Body of pancreas (tissue), 4 donors: ENCODE measurements around the gene RANBP1. TPM values are rescaled to one million over a fixed set of nuclear protein-coding genes. Genes with fewer than 3 reads are reported as not detected.

Experiments used
- ATAC-seq: fragments of 150-250 bp; one replicate; pipeline ENCODE4 v1.9.1; 2016
- DNase-seq, 4 donors: peaks; one replicate each; pipeline ENCODE4 v3.0.0-alpha.2; 2019
- H3K27ac ChIP-seq, 4 donors: fragments of 200-600 bp; sonication (generic); 1 replicate in 3 of 4; 2 replicates in 1 of 4; pipeline versions ENCODE4 v1.5.1 to v1.6.1; 2016 to 2019; ENCODE audit warnings: mild to moderate bottlenecking in 1 of 4, mixed read lengths in 1 of 4, moderate library complexity in 1 of 4
- H3K27me3 ChIP-seq, 2 donors: fragments of 200-600 bp; sonication (generic); one replicate each; pipeline ENCODE4 v1.6.0; 2016; ENCODE audit warnings: mild to moderate bottlenecking in 1 of 2
- H3K36me3 ChIP-seq, 2 donors: fragments of 200-600 bp; sonication (generic); replicated peaks in 1 of 2; 2 replicates each; pipeline ENCODE4 v1.5.1; 2016; ENCODE audit warnings: low read depth in 2 of 2; ENCODE audit not compliant: insufficient read depth in 1 of 2
- H3K4me1 ChIP-seq: fragments of 200-600 bp; sonication (generic); one replicate; pipeline ENCODE4 v1.6.0; 2016
- H3K4me3 ChIP-seq, 2 donors: fragments of 200-600 bp; sonication (generic); 1 replicate in 1 of 2; 2 replicates in 1 of 2; pipeline ENCODE4 v1.5.1; 2016 to 2019
- H3K9me3 ChIP-seq, 3 donors: fragments of 200-600 bp; sonication (generic); 1 replicate in 2 of 3; 2 replicates in 1 of 3; pipeline ENCODE4 v1.5.1; 2016
- CTCF ChIP-seq, 7 experiments: fragments of 450-650 bp in 4 of 7; fragments of 200-600 bp in 3 of 7; sonication (generic) in 3 of 7; IDR thresholded peaks; one replicate each; pipeline ENCODE4 v1.5.1; 2016 to 2019; ENCODE audit warnings: antibody characterized with exemption in 7 of 7
- POLR2A ChIP-seq, 3 donors: fragments of 450-650 bp; IDR thresholded peaks; one replicate each; pipeline ENCODE4 v1.6.1; 2016; ENCODE audit warnings: antibody characterized with exemption in 3 of 3, mild to moderate bottlenecking in 2 of 3
- WGBS, 2 donors: methylation state at CpG; one replicate each; pipeline ENCODE4 v1.1.5; 2017; 5-methylcytosine and 5-hydroxymethylcytosine counted together
- intact Hi-C: fragments of 100-400 bp; cut with DNase I; formaldehyde crosslinking; loops from one replicate; pipeline ENCODE4 v1.15.1; 2023
- total RNA-seq, 2 donors: library from RNA; depleted of rRNA; stranded (reverse); fragments of >200 nt; gene quantifications; one replicate each; pipeline ENCODE4 v1.1.0, GENCODE V29; 2016

RANBP1 gene
- total RNA-seq, 2 donors from 2014 or later = 69.3 to 134 TPM

DNA sequence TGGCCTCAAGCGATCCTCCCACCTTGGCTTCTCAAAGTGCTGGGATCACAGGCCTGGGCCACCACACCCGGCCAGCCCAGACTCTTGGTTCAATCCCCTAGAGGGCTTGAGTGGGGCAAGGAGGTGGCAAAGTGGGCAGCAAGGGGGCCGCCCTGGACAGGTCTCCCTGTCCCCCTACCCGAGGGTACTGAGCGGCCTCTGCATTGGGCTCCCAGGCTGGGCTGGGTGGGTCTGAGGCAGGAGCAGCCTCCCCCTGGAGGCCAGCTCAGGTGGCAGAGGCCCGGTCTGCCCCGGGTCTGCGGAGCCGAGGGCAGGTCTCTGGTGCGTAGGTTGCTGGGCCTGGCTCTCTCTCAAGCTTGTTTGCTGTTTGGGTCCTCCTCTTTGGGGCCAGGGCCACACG is 57.3 kb downstream of the RANBP1 start:
- ATAC-seq (no peak), DNase-seq (no peak)
- intact Hi-C loops = no loop called here
- H3K27me3 ChIP-seq = no peaks in the 10 kb centered on the region
- no peaks in the 10 kb centered on the region for H3K9me3 ChIP-seq
- WGBS, 2 donors = 85% methylated on average over 11 of the region's 11 CpGs; no CpG with 5 or more reads in 1 of the 2 donors
- no peaks in the 10 kb centered on the region for H3K36me3 ChIP-seq
- no peak overlapping the region for H3K4me3 ChIP-seq
- no peak overlapping the region for H3K27ac ChIP-seq
- no peaks in the 10 kb centered on the region for H3K4me1 ChIP-seq
- no peak for TF ChIP-seq POLR2A (IDR thresholded peaks at IDR 0.05)
- TF ChIP-seq CTCF (IDR thresholded peaks at IDR 0.05) = no peak

DNA sequence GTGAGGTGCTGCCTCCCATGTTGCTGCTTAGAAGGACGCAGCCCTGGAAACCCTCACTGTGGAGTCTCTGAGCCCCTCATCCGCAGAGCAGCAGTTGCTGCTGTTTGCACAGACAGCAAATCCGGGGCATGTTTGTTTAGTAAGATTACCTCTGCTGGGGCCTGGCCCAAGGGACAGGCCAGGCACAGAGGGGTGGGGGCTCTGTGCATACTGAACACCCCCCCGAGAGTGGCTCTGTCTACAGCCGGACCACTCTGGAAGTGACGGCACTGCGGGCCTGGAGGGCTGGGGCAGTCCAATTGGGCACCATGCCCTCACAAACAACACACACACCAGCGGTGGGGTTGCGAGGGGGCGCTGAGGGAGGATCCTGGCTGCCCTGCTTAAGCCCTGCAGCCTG is 57.9 kb downstream of the RANBP1 start:
- Histone ChIP-seq H3K36me3 (no peaks in the 10 kb centered on the region), H3K27me3 (no peaks in the 10 kb centered on the region), H3K27ac (no peak overlapping the region), H3K9me3 (no peaks in the 10 kb centered on the region), H3K4me3 (no peak overlapping the region), H3K4me1 (no peaks in the 10 kb centered on the region)
- WGBS, 2 donors = 54% methylated on average over 5 of the region's 10 CpGs; no CpG with 5 or more reads in 1 of the 2 donors
- TF ChIP-seq POLR2A (IDR thresholded peaks at IDR 0.05) (no peak), CTCF (IDR thresholded peaks at IDR 0.05) (no peak)
- intact Hi-C loops = no loop called here
- ATAC-seq (no peak), DNase-seq (no peak)

DNA sequence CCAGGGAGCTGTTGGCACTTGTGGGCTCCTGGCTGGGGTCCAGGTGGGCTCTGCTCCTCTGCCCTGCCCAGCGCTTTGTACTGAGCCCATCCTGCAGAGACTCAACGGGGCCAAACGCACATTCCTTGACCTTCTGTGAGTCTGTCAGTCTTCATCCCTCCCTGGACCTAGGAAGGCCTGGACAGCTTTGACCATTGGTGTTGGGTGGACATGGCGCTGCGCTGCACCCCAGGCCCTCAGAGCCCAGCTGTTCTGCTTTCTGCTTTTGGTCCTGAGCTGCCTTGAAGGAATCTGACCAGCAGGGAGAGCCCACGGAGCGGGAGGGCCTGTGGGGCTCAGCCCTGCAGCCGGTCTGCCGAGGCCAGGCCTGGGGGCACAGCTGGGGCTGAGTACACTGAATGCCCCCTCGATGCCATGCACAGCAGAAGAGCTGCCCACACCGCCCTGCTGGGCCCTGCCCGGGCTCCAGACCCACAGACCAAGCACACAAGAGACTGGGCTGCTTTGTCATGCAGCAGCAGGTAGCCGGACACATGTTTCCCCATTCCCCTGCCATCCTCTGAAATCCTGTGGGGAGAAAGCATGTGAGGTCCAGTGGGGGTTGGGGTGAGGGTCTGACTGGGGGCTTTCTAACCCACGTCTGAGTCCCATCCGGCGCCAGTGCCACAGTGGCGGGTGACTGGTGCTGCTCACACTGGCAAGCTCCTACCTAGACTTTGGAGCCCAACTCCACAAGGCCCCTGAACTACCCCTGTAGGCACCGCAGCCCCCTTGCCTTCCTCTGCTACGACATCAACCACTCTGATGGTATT is 59.1 kb downstream of the RANBP1 start:
- 50 to 63% methylated on average over 2 to 18 of the region's 19 CpGs for WGBS, 2 donors

DNA sequence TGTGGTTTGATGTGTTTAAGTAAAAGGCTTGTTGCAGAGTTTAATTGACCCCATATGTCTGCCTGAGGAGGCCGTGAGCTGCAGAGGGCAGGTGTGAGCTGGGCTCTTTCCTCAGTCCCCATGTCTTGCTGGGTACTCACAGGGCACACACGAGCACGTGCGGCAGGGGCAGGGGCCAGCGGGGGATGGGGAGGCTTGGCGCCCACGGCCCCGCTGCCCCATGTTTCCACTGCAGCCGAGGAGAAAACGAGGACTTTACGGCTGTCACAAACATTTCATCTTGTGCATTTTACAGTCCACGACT is 59.6 kb downstream of the RANBP1 start:
- TF ChIP-seq POLR2A (IDR thresholded peaks at IDR 0.05) = no peak
- no peak for TF ChIP-seq CTCF (IDR thresholded peaks at IDR 0.05)
- DNase-seq (no peak), ATAC-seq (no peak)
- H3K4me1 ChIP-seq = no peaks in the 10 kb centered on the region
- H3K27me3 ChIP-seq = no peaks in the 10 kb centered on the region
- H3K4me3 ChIP-seq = no peak overlapping the region
- H3K36me3 ChIP-seq = no peaks in the 10 kb centered on the region
- H3K9me3 ChIP-seq = no peaks in the 10 kb centered on the region
- intact Hi-C loops = no loop called here
- H3K27ac ChIP-seq = no peak overlapping the region
- 65 to 77% methylated on average over 7 to 12 of the region's 12 CpGs for WGBS, 2 donors

More for the DNA sequence above, 59.1 kb downstream of the RANBP1 start:
- Histone ChIP-seq H3K36me3 (no peaks in the 10 kb centered on the region), H3K4me1 (no peaks in the 10 kb centered on the region), H3K4me3 (no peak overlapping the region), H3K27ac (no peak overlapping the region), H3K9me3 (no peaks in the 10 kb centered on the region), H3K27me3 (no peaks in the 10 kb centered on the region)
- TF ChIP-seq POLR2A (IDR thresholded peaks at IDR 0.05) (no peak), CTCF (IDR thresholded peaks at IDR 0.05) (peak in 3 of 7 experiments; percentile 11 to 55 (median 30))
- intact Hi-C loops = no loop called here
- peak in 1 of 4 donors; percentile 25 for DNase-seq
- ATAC-seq = no peak
